22Rv1 (cell line): Measurements from ENCODE around the gene SLMAP.

ENCODE experiments used
- CTCF ChIP-seq: fragments of 450-650 bp; IDR thresholded peaks from 2 replicates; pipeline ENCODE4 v1.5.1; 2017; ENCODE audit warnings: mild to moderate bottlenecking
- ZFX ChIP-seq: fragments of 450-650 bp; IDR thresholded peaks from 2 replicates; pipeline ENCODE4 v1.6.1; 2017; ENCODE audit warnings: antibody characterized with exemption, borderline replicate concordance

- TF ChIP-seq CTCF (no peak), ZFX (no peak)
Measured at GRCh38 chr3:57952651-57953050, 196.5 kb downstream of the SLMAP start.
